GM19240 (cell line): Measurements from ENCODE around the gene HMG20A.

Experiments
- DNase-seq: peaks from one replicate; pipeline ENCODE4 v3.0.0; 2011; ENCODE audit warnings: low spot score; ENCODE audit not compliant: insufficient read length

Gene HMG20A

DNA sequence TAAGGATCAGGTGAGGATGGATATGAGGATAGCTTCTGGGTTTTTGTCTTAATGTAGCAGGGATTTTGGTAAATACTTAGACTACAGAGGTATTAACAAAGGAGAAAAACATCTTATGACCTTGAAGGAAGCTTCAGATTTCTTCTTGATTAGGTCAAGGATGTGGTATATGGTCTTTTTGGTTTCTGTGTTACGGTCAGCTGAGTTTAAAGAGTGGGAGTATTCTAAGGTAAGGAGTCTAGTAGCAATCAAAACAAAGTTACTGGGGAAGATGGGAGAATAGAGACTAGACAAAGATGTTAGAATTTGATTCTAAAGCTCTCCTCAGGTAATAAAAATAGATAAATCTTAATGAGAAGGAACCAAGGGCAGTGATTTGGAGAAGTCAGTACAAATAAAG, 6.2 kb downstream of the HMG20A start:
- DNase-seq, result no peak

DNA sequence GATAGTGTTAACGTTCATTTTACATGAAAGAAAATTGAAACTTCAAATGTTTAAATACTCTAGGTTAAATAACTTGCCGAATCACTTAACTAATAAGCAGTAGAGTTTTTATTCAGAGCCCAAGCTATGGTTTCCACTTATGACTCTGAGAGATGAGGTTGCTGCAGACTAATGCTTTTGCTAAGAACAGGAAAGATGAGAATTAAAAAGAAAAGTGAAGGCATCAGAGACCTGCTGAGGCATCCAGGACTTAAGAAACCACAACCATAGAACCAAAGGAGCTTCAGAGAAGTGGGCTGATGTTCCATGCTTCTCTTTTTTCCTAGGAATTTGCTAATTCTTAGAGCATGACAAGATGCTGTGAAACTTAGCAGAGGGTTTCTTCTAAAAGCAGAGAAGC, 9.5 kb downstream of the HMG20A start:
- no peak for DNase-seq

DNA sequence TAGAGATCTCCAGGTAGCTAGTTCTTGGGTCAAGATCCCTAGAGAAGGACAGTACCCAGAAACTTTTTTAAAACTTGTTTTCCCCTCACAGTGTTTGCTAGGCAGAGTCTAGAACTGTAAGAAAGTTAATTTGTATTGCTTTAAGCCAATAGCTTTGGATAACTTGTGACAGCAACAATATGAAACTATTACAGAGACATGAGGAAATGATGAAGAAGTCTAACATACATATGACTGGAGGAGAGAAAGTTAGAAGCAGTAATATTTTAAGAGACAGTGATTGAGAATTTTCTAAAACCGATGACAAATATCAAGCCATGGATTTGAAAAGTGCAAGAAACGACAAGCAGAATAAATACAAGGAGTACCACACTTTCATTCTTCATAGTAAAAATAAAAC, 10.0 kb downstream of the HMG20A start:
- DNase-seq, result no peak

DNA sequence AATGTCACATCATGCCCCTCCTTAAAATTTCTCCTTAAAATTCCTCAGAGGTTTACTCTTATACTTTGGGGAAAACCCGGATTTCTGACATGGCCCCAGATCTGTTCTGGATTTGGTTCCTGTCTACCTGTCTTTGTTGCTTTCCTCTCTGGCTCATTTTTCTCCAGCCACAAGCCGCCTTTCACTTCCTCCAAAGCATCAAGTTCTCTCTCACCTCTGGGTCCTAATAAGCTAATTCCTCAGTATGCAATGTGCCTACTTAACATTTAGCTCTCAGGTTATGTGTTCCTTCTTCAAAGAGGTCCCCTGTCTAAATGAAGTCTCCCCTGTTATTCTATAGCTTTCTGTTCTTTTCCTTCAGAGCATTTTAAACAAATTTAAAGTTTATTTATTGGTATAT, 16.1 kb downstream of the HMG20A start:
- DNase-seq, result no peak

DNA sequence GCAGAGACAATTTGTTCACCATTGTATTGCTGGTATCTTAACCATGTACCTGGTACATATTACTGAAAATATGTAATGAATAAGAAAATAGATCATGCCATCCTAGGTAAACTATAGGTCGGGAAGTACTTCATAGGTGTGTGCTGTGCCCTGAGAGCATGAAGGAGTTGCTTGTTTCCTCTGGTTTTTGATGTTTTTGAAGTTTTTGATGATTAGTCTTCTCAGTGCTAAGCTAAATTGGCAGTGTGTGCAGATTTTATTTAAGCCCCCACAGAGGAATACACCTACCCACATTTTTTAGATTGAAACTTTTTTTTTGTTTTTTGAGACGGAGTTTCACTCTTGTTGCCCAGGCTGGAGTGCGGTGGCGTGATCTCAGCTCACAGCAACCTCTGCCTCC, 16.6 kb downstream of the HMG20A start:
- no peak for DNase-seq

DNA sequence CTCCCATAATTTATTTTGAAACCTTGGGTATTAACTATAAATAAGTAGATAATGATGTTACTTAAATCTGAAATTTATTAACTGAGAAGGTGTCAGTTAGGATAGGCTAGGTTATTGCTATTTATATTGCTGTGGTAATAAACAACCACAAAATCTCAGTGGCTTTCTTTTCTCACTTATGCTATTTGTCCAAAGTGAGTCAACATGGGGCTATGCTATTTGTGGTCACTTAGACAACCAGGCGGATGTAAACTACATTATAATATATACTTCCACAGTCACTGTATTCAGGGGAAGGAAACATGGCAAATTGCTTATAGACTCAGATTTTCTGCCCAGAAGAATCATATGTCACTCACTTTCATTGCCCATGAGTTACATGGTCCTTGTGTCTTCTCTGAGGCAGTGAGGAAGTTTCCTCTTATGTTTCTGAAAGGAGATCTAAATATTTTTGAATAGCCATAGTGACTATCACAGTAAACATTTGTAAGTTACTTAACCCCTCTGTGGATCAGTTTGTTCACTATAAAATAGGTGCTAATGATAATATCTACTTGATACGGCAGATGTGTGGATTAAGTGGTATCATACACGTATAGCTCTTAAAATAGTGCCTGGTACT, 19.8 kb downstream of the HMG20A start:
- peak; percentile 13 for DNase-seq

DNA sequence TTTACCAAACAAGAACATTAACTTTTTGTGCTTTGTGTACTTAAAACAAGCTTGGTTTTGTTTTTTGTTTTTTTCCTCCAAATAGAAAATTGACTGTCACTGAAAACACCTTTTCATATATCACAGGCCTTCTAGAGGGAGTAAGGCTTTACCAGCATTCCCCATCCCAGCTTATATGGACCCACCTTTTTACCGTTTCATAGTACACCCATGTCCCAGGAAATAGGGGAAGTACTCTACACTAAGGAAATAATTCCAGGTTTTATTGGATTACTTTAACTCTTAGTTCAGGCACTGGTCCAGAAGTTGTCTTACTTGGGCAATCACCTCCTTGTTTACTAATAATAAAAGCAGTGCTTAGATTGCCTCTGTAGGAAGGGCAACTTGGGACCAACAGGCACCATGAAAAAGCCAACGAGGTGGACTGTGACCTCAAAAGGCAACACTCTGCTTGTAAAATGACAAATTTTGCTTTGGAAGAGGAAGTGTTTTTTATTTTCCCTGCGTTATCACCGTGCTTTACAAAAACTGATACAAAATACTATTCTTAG, 26.2 kb downstream of the HMG20A start:
- DNase-seq, result no peak

DNA sequence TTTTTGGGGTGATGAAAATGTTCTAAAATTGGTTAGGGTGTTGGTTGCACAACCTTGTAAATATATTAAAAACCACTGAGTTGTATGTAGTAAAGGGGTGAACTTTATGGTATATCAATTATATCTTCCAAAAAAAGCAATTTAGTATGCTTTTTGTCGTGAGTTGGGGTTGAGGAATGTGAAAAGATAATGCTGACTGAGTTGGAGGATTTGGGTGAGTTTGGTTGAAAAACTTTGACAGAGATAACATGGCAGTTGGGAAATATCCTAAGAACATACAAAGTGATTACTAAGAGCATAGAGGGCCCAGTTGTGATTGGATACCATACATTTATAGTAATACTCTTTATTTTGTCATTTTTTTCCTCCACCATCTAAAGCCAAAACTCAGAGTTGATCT, 33.6 kb downstream of the HMG20A start:
- no peak for DNase-seq

DNA sequence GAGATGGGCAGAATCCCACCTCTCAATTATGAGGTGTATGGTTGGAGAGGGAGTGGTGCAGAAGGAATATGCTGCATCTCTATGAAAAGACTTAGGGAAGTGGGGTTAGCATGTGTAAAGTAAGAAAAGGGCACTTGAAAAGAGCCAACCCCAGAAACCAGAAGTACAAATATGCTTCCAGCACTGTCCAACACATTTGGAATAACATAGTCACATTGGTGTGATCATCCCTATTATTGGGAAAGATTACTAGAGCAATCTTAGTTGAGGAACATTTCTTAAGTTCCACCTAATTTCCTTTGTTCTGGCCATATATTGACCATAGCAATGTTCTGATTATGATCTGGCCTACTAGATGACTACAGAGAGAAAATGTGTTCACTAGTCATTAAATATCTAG, 34.3 kb downstream of the HMG20A start:
- no peak for DNase-seq

DNA sequence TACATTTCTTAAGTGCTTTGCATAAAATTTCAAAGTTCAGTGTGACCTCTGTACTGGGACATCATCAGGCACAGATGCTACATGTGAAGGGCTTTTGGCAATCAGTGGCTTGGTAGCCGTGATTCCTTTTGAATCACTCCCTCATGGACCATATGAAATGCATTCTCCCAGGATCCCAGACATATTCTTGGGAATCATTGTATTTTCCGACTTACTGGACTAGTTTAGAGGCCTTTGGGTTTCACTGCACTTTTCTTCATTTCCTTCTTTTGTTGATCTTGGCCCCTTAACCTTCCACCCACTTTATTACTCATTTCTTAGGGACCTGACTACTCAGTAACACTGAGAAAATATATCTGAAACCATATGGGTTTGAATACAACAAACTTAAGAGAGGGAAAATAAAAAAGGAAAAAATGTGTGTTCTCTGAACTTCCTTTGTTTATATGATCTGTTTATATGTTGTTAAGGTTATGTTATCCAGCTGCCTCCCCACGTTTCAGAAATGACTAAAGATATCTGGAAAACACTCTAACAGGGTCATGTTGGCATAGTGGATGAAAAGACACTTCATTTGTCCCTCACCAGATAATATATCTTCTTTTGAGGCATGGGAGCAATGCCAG, 35.1 kb downstream of the HMG20A start:
- no peak for DNase-seq

DNA sequence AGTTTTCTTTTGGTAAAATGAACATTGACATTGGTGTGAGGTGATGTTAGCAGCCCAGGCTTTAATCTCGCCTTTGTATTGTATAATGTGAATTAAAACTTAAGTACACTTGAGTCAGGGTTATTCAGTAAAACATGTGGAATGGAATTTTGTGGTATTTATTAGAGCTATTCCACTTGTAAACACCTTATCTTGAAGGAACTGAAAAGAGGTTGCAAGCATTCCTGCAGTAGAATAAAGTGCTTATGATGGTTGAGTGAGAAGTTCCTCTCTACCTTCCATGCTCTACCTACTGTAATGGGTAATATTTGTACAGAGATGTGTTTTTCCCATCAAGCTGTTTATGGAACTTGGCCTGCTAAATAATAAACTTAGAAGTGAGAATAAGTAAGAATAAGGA, 36.1 kb downstream of the HMG20A start:
- no peak for DNase-seq

DNA sequence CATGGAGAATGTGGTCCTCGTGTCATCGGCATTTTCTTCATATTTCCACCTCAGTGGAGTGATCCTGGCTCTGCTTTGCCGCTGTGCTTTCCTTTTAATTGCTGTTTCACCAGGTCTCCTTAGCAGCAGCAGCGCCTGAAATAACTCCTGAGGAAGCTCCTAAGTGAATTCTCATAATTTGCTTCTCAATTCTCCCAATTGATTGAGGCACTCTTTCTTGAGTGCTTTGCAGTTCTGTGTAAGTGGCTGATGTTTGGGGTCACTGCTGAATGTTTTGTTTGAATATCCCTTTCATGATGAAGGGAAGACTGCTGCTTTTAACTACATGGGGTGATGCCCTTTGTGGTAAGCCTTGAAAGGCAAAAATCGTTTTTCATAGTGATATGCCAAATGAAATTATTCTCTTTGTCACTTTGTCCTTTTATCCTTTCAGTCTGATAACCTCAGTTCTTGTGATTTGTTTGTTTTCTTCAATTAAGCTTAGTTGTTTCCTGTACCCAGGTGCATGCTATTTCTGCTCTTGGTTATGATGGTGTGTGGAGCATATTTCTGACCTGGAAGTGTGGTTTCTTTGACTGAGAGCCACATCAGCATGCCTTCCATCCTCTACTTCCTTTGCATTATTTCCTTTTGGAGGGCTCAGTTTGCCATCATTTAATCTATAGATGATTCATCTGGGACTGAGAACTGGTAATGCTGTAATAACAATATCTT, 36.7 kb downstream of the HMG20A start:
- no peak for DNase-seq

DNA sequence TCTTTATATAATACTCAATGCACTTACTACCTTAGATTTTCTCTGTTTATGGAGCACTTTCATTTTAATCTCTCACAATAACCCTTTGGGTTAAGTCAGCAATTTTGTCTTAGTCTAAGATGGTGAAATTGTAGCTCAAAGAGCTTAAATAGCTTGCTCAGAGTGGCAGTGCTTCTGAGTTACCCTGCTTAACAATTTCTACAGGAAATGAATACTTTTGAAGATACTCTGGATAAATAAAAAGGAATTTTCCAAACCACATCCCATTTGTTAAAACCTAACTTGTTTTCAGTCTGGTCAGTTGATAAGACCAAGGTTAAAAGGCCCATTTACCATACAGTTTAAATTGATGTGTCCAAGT, 37.2 kb downstream of the HMG20A start:
- no peak for DNase-seq

DNA sequence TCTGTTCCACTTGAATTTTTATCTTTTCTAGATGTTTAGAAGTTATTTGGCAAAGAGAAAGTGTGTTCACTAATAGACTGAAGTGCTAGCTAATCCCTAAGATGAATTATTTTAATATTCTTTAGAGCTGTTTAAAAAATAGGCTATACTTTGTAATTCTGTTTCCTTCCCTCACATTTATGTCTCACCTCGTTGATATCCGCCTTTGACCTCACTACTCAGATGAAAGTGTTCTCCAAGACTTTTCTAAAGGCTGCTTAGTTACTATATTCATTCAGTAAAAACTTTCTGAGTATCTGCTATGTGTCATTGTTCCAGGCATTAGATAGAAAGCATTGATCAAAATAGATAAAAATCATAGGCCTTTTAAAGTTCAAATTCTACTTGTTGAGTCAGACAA, 38.3 kb downstream of the HMG20A start:
- DNase-seq, result no peak

DNA sequence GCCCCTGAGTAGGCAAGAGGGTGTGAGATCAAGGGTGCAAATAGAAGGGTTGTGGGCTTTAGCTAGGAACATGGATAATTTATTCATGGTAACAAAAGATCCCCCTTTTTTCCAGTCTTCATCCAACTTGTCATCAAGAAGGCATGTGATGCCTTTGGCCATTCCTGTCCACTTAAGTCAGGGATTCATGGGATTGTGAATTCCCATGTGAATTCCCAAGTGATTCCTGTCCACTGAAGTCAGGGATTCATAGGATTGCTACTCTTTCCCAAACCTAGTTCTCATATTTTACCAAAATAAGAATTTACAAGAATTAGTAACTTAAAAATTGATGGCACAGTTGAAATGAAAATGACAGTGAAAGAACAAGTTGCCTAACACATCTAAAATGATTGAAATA, 40.8 kb downstream of the HMG20A start:
- no peak for DNase-seq

DNA sequence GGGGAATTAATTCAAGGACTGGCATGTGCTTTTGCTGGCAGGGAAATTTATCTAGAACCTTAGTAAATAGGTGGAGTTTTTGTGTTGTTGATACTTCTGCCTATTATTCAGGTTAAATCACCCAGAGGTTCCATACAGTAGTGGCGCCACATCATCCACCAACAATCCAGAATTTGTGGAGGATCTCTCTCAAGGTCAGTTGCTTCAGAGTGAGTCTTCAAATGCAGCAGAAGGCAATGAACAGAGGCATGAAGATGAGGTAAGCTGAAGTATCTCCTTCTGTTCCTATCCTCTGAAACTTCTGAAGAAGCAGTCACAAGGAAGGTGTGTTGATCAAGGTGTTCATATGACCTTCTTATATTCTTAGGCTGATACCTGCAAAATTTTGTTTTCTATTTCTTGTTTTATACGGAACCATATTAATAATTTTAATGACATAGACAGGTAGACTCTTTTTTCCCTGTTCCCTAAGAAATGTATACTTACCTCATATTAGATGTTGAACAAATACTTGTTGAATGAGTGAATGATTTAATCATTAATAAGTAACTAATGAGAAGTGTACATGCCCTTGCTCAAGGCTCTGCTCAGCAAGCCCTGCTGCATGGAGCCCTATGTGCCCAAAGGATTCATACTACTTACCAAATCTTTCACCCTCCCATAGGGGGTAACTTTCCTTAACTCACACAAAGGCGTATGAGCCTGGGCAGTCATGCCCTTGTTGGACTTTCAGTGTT, 43.6 kb downstream of the HMG20A start:
- DNase-seq, result no peak

DNA sequence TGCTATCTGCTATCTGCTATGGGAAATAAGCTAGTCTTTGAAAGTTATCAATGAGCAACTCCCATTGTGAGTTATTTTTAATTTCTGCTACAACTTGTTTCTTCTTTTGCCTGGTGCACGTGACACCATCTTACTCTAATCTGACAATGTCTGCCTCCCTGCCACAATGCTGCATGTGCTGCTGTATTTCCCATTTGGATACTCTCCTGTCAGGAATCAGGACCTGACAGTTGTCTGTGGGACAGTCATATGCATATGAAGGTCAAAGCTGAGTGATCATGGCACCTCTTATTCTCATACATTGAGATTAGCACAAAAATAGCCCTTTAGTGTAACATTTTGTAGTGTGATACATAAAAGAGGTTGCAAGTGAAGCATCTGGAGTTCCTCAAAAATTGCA, 45.8 kb downstream of the HMG20A start:
- no peak for DNase-seq

DNA sequence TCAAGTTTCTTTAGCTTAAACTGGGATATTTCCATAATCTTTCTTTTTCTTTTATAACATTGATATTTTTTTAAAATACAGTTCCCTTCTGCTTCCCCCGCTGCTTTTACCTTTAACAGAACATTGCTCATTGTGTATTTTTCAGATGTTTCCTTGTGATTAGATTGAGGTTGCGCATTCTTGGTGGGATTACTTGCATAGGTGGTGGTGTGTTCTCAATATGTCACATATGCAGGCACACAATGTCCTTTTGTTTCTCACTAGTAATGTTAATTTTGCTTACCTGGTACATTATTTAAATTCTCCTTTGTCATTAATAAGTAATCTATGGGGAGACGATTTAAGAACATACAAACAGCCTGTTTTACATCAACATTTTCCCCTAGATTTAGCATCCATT, 48.2 kb downstream of the HMG20A start:
- no peak for DNase-seq

DNA sequence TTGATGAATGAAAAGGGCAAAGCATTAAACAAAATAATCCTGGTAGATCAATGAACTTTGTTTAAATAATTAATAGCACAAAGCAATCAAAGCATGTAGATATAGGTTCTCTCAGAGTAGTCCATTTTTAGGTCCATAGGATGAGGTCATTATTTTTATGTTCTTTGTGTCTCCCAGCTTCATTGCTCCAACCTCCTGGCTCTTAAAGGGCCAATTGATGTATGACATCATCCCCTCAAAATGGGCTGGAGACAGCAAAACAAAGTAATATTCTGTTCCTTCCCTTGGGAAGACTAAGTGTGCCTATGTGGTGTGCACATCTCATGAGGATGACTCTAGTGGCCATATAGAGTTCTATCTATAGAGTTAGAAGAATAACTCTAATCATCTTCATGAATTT, 49.5 kb downstream of the HMG20A start:
- DNase-seq, result no peak

DNA sequence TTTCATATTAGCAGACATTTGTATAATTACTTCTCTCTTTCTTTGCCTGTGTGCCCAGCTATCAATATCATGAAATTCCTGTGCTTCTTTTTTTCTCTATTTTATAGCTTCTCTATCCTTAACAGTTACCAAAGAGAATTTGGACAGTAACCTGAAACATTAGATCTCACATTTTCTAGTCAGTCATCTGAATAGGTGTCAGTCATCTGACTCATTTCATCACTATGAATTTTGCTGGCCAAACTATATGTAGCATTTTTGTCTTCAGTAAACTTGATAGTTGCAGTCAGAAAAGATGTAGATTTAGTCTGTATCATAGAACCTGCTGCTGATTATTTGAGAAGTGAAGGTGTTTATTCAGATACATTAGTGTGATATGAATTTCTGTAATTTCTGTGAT, 52.6 kb downstream of the HMG20A start:
- no peak for DNase-seq

DNA sequence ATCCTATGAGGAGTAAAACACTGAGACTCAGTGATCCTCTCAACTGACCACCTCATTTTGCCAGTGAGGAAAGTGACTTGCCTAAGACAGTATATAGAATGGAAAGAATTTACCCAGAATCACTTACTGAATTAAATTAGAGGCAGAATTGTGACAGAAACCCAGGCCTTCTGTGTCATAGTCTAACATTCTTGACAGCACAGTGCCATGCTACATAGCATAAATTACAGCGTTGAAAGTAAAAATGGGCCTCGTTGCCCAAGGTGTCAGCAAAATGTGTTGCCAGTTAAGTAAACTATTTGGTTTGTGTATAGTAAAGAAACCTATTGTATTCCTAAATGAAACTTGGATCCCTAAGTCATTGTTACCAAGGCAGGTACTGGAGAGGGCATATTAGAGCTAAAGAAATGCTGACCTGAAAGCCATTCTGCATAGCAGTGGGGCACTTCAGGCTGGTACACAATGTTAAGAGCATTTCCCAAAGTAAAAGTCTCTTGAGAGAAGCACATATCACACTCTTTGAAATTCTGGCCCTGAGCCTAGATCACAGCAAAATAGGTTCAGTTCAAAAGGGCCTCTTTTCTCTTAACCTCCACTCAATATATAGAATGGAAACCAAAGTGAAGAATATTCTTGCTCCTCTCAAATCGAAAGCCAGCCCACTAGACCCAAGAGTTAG, 53.8 kb downstream of the HMG20A start:
- DNase-seq, result no peak

DNA sequence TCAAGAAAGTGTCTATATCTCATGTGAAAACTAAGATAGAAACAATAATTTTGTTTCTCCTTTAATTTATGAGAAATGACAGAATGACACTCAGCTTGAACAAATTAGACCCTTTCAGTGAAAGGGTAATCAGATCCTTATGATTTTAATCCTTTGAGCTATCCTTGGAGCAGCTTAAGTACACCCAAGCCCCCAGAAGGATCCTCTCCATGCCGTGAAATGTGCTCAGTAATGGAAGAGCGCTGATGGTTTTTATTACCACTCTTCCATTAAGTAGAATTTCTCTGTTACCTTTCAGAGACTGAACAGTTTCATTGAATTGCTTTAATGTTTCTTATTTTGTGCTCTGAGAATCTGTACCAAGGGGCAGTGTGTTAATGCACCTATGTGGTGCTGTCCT, 54.3 kb downstream of the HMG20A start:
- no peak for DNase-seq
